NT2/D1 (cell line): ENCODE data around the gene ATF7IP2.

Experiments
- SUZ12 ChIP-seq: IDR thresholded peaks from 2 replicates; pipeline ENCODE4 v1.6.1; 2011; ENCODE audit not compliant: insufficient read length, insufficient read depth; ENCODE audit errors: extremely low read depth
- ZNF274 ChIP-seq: IDR thresholded peaks from 2 replicates; pipeline ENCODE4 v1.6.1; 2011; ENCODE audit warnings: mild to moderate bottlenecking, low read depth, low read length

GRCh38 chr16:10338426-10338825 lies 47.4 kb upstream of the ATF7IP2 start:
- TF ChIP-seq ZNF274 = no peak
- no peak for TF ChIP-seq SUZ12
